Measurements from ENCODE around the gene DNLZ.

GRCh38 chr9:136325358-136325757 lies 38.2 kb downstream of the DNLZ start:
- TF ChIP-seq EZH2 (IDR thresholded peaks at IDR 0.05; ENCODE audit: low read length, missing control alignments) (no peak), CTCF (conservative IDR thresholded peaks at IDR 0.05 in 1 of 2, IDR thresholded peaks at IDR 0.05 in 1 of 2; ENCODE audit: low read depth in 1 of 2, low read length in 2 of 2) (no peak)

All from fibroblast of lung (primary cell).